Epithelial cell of proximal tubule (primary cell): ENCODE results near the gene FUT2. TPM values are rescaled to one million over a fixed set of nuclear protein-coding genes. Genes with fewer than 3 reads are reported as not detected.

Experiments used
- DNase-seq: peaks from one replicate; pipeline ENCODE4 v3.0.0-alpha.2; 2011; ENCODE audit warnings: low read depth
- H3K4me3 ChIP-seq: 2 replicates; pipeline ENCODE4 v1.5.1; 2011; ENCODE audit warnings: low read depth, mild to moderate bottlenecking, low read length
- total RNA-seq: library from RNA; depleted of rRNA; stranded (reverse); fragments of >200 nt; gene quantifications from 2 replicates; pipeline ENCODE4 v1.2.3, GENCODE V29; 2015
- TF ChIP-seq, protein P1 (sequence below): conservative IDR thresholded peaks from 2 replicates; pipeline ENCODE4 v1.5.1; 2012; ENCODE audit warnings: low read depth, mild to moderate bottlenecking, low read length

Gene FUT2
- total RNA-seq, 1 donor from 2014 or later: 0.52 TPM

- DNase-seq: no peak
- H3K4me3 ChIP-seq: no peak overlapping the region
- TF ChIP-seq, protein P1, sequence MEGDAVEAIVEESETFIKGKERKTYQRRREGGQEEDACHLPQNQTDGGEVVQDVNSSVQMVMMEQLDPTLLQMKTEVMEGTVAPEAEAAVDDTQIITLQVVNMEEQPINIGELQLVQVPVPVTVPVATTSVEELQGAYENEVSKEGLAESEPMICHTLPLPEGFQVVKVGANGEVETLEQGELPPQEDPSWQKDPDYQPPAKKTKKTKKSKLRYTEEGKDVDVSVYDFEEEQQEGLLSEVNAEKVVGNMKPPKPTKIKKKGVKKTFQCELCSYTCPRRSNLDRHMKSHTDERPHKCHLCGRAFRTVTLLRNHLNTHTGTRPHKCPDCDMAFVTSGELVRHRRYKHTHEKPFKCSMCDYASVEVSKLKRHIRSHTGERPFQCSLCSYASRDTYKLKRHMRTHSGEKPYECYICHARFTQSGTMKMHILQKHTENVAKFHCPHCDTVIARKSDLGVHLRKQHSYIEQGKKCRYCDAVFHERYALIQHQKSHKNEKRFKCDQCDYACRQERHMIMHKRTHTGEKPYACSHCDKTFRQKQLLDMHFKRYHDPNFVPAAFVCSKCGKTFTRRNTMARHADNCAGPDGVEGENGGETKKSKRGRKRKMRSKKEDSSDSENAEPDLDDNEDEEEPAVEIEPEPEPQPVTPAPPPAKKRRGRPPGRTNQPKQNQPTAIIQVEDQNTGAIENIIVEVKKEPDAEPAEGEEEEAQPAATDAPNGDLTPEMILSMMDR: no peak
These were observed 24.2 kb upstream of the FUT2 start for GRCh38 chr19:48671446-48671995.

- no peak for DNase-seq
- no peak within 1 kb of the TSS for H3K4me3 ChIP-seq
- TF ChIP-seq, protein P1: no peak
These were observed 22.8 kb upstream of the FUT2 start, which contains the start of gene NTN5 for GRCh38 chr19:48672994-48673393. TSS of gene NTN5 (minus strand) at chr19:48673017. CDS start at chr19:48670986, 2,031 bp downstream.

DNA sequence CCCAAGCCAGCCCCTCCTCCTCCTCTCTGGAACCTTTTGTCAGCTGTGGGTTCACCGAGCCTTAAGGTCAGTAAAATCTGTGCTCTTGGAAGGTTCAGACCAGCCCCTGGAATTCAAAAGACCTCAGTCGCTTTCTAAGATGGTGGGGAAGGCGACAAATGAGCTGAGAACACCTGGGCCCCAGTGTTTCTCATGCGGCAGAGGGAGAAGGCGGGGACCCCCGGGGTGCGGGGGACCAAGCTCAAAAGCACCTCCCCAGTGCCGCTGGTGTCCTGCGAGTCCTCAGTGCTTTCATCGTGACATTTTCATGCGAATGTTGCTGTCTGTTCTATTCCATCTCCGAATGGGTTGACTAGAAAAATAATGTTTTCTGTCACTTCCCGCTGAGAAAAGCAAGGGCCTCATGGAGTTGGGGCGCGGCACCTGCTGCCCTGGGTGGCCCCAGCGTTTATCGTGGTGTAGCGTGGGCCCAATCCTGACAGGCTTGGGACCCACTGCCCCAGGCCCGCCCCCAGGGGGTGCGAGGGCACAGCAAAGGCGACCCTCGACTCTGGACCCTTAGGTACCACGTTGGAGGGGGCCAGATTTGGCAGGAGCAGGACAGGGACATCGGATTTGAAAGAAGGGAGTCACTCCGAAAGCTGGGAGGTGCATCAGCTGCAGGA is 22.2 kb upstream of the FUT2 start:
- DNase-seq: no peak
- TF ChIP-seq, protein P1: no peak
- H3K4me3 ChIP-seq: no peak overlapping the region

GRCh38 chr19:48674216-48674809 is 21.5 kb upstream of the FUT2 start:
- TF ChIP-seq, protein P1: no peak
- H3K4me3 ChIP-seq: no peak overlapping the region
- DNase-seq: no peak

- TF ChIP-seq, protein P1: peak; percentile 85
These were observed 20.6 kb upstream of the FUT2 start for GRCh38 chr19:48674921-48675824.

DNA sequence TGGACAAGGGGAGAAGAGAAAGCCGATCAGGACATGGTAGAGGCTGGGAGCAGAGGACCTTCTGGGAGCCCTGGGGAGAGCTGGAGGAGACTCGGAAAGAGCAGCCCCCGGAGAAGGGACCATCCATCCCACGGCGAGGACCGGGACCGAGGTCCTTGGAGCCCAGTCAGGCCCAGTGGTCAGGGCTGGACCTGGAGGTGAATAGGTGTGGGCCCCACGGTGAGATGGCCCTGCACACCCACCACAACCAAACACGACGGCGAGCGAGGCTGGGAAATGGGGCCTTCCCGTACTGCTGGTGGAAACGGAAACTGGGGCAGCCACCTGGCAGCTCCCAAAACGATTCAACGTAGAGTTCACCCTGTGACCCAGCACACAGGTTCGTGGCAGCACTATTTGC is 19.3 kb upstream of the FUT2 start:
- DNase-seq: no peak
- TF ChIP-seq, protein P1: no peak
- H3K4me3 ChIP-seq: no peak overlapping the region

More at GRCh38 chr19:48674921-48675824, 20.6 kb upstream of the FUT2 start:
- no peak for DNase-seq
- no peak overlapping the region for H3K4me3 ChIP-seq
